ENCODE data around the gene POGK.

GRCh38 chr1:166884040-166884642 is 44.9 kb downstream of the POGK start:
- no peak for TF ChIP-seq NR2C2 (CRISPR knock-in tag; IDR thresholded peaks at IDR 0.05)
- no peak for TF ChIP-seq NR2C2 (tag; IDR thresholded peaks at IDR 0.05)
- no peak for TF ChIP-seq ZZZ3 (IDR thresholded peaks at IDR 0.05)
- no peak for TF ChIP-seq PTBP1 (IDR thresholded peaks at IDR 0.05; ENCODE audit: low read depth, low read length)
- TF ChIP-seq ZNF444 (CRISPR knock-in tag; IDR thresholded peaks at IDR 0.05) = no peak
- TF ChIP-seq ZNF263 (CRISPR knock-in tag; IDR thresholded peaks at IDR 0.05; ENCODE audit: borderline replicate concordance) = no peak
- TF ChIP-seq CTCF (IDR thresholded peaks at IDR 0.05 in 2 of 3, conservative IDR thresholded peaks at IDR 0.05 in 1 of 3; ENCODE audit: insufficient read depth in 2 of 3, low read depth in 1 of 3, low read length in 3 of 3) = peak; percentile 70 to 83 (median 73)
- no peak for TF ChIP-seq ZNF445 (CRISPR knock-in tag; IDR thresholded peaks at IDR 0.05; ENCODE audit: low read depth)
